HCT116 (cell line): ENCODE results near the gene TTC9. TPM values are rescaled to one million over a fixed set of nuclear protein-coding genes. Genes with fewer than 3 reads are reported as not detected.

Experiments
- ATAC-seq: fragments of 200-7000 bp; cut with Tn5 transposase; 2 replicates; pipeline ENCODE4 v1.9.1; 2020; ENCODE audit warnings: mild to moderate bottlenecking, moderate library complexity
- BruUV-seq: library from RNA; stranded (reverse); fragments of 400-500 nt; replicated peaks from 2 replicates; lab custom pipeline; 2021; lab: Mats Ljungman, UMichigan
- CTCF ChIA-PET: fragments of 300-600 bp; sonication (Branson Sonifier 250); formaldehyde crosslinking; loops from one replicate; lab custom pipeline; 2021; ENCODE audit warnings: antibody characterized with exemption; lab: Charles Lee
- POLR2A ChIA-PET: fragments of 300-600, 350-600 bp; sonication (Branson Sonifier 250); formaldehyde crosslinking; loops from one replicate; lab custom pipeline; 2021; ENCODE audit warnings: antibody characterized with exemption; lab: Charles Lee
- RAD21 ChIA-PET, 2 experiments: fragments of 300-600 bp; sonication (Branson Sonifier 250); formaldehyde crosslinking; loops; one replicate each; lab custom pipeline; 2023; ENCODE audit warnings: low total read pairs in 2 of 2; ENCODE audit not compliant: uncharacterized antibody in 2 of 2, unreplicated experiment in 2 of 2, low non-redundant PET in 1 of 2; lab: Charles Lee
- DNase-seq: peaks from one replicate; pipeline ENCODE4 v3.0.0-alpha.2; 2010; ENCODE audit warnings: low read depth, low spot score
- H2AFZ ChIP-seq: fragments of 200-600 bp; shearing (Covaris generic), sonication (generic); 2 replicates; pipeline ENCODE4 v1.6.1; 2017; ENCODE audit warnings: low read depth, mixed run types, mixed read lengths, antibody characterized with exemption, low read length; ENCODE audit not compliant: poor library complexity, severe bottlenecking
- H3K27ac ChIP-seq: 2 replicates; pipeline ENCODE4 v1.5.1; 2012; ENCODE audit warnings: low read depth, low read length
- H3K27me3 ChIP-seq: fragments of 200-600 bp; sonication (generic); 2 replicates; pipeline ENCODE4 v1.6.1; 2016; ENCODE audit warnings: mixed run types, low read length, mixed read lengths; ENCODE audit not compliant: insufficient read depth
- H3K36me3 ChIP-seq, 2 experiments: fragments of 200-500 bp in 1 of 2; fragments of 200-600 bp in 1 of 2; sonication (Bioruptor generic) in 1 of 2; sonication (generic) in 1 of 2; 2 replicates each; pipeline versions ENCODE4 v1.5.1 to v1.6.1; 2014 to 2016; ENCODE audit warnings: low read length in 2 of 2, inconsistent platforms in 1 of 2, mixed read lengths in 1 of 2, mixed run types in 1 of 2; ENCODE audit not compliant: insufficient read depth in 2 of 2, control insufficient read depth in 1 of 2
- H3K4me1 ChIP-seq, 2 experiments: fragments of 200-600 bp in 1 of 2; sonication (generic) in 1 of 2; 2 replicates each; pipeline versions ENCODE4 v1.5.1 to v1.6.1; 2012 to 2017; ENCODE audit warnings: low read length in 2 of 2, inconsistent platforms in 1 of 2, mild to moderate bottlenecking in 1 of 2, mixed read lengths in 1 of 2, mixed run types in 1 of 2, moderate library complexity in 1 of 2; ENCODE audit not compliant: insufficient read depth in 2 of 2, control insufficient read depth in 1 of 2
- H3K4me2 ChIP-seq: fragments of 200-600 bp; sonication (generic); 2 replicates; pipeline ENCODE4 v1.6.1; 2017; ENCODE audit warnings: mixed run types, low read length, mixed read lengths
- H3K4me3 ChIP-seq, 2 experiments: fragments of 200-600 bp in 1 of 2; sonication (generic) in 1 of 2; replicated peaks in 1 of 2; 2 replicates each; pipeline ENCODE4 v1.5.1; 2011 to 2016; ENCODE audit warnings: low read length in 2 of 2, control low read depth in 1 of 2, low read depth in 1 of 2, mild to moderate bottlenecking in 1 of 2, mixed read lengths in 1 of 2, mixed run types in 1 of 2
- H3K79me2 ChIP-seq: fragments of 200-600 bp; sonication (generic); 2 replicates; pipeline ENCODE4 v1.6.1; 2017; ENCODE audit warnings: mild to moderate bottlenecking, mixed run types, low read length, moderate library complexity, mixed read lengths; ENCODE audit not compliant: insufficient read depth
- H3K9ac ChIP-seq: fragments of 200-600 bp; sonication (generic); 2 replicates; pipeline ENCODE4 v1.6.1; 2016; ENCODE audit warnings: low read length, mixed read lengths
- H3K9me2 ChIP-seq: fragments of 200-600 bp; sonication (generic), shearing (Covaris generic); 2 replicates; pipeline ENCODE4 v1.6.1; 2017; ENCODE audit warnings: mixed run types, mild to moderate bottlenecking, moderate library complexity; ENCODE audit not compliant: insufficient read depth
- H3K9me3 ChIP-seq, 2 experiments: fragments of 200-500 bp in 1 of 2; fragments of 200-600 bp in 1 of 2; sonication (Bioruptor generic) in 1 of 2; sonication (generic) in 1 of 2; 2 replicates each; pipeline ENCODE4 v1.6.1; 2014 to 2017; ENCODE audit warnings: low read length in 2 of 2, mixed read lengths in 2 of 2, inconsistent platforms in 1 of 2, low read depth in 1 of 2, mild to moderate bottlenecking in 1 of 2, mixed run types in 1 of 2, moderate library complexity in 1 of 2; ENCODE audit not compliant: control insufficient read depth in 1 of 2, insufficient read depth in 1 of 2
- H4K20me1 ChIP-seq: fragments of 200-600 bp; sonication (generic), shearing (Covaris generic); 2 replicates; pipeline ENCODE4 v1.6.1; 2017; ENCODE audit warnings: mixed run types, mild to moderate bottlenecking, moderate library complexity; ENCODE audit not compliant: insufficient read depth
- ATF3 ChIP-seq: IDR thresholded peaks from 2 replicates; pipeline ENCODE4 v1.6.1; 2012
- CEBPB ChIP-seq: IDR thresholded peaks from 2 replicates; pipeline ENCODE4 v1.6.1; 2012; ENCODE audit warnings: low read depth
- ELF1 ChIP-seq: IDR thresholded peaks from 2 replicates; pipeline ENCODE4 v1.6.1; 2012; ENCODE audit warnings: low read depth, borderline replicate concordance
- EZH2phosphoT487 ChIP-seq: fragments of 200-600 bp; IDR thresholded peaks from 2 replicates; pipeline ENCODE4 v1.6.1; 2018; ENCODE audit warnings: antibody characterized with exemption, borderline replicate concordance
- FOSL1 ChIP-seq: IDR thresholded peaks from 2 replicates; pipeline ENCODE4 v1.6.1; 2012; ENCODE audit warnings: low read depth
- JUND ChIP-seq: IDR thresholded peaks from 2 replicates; pipeline ENCODE4 v1.6.1; 2012
- POLR2AphosphoS5 ChIP-seq: IDR thresholded peaks from 2 replicates; pipeline ENCODE4 v1.6.1; 2011; ENCODE audit warnings: mild to moderate bottlenecking, low read depth, low read length, moderate library complexity
- RAD21 ChIP-seq: IDR thresholded peaks from 2 replicates; pipeline ENCODE4 v1.6.1; 2012; ENCODE audit warnings: low read depth, mild to moderate bottlenecking
- SP1 ChIP-seq: IDR thresholded peaks from 2 replicates; pipeline ENCODE4 v1.6.1; 2012; ENCODE audit warnings: low read depth
- SRF ChIP-seq: IDR thresholded peaks from 2 replicates; pipeline ENCODE4 v1.6.1; 2012; ENCODE audit warnings: low read depth
- YY1 ChIP-seq: IDR thresholded peaks from 2 replicates; pipeline ENCODE4 v1.6.1; 2011; ENCODE audit warnings: low read length, low read depth, moderate library complexity, mild to moderate bottlenecking; ENCODE audit not compliant: insufficient replicate concordance; ENCODE audit errors: extremely low read depth
- ZFX ChIP-seq: fragments of 450-650 bp; IDR thresholded peaks from 2 replicates; pipeline ENCODE4 v1.6.1; 2017
- ZNF274 ChIP-seq: fragments of 200-500 bp; sonication (Bioruptor generic); IDR thresholded peaks from 2 replicates; pipeline ENCODE4 v1.6.1; 2014; ENCODE audit warnings: mild to moderate bottlenecking, low read depth, low read length, inconsistent platforms
- intact Hi-C: fragments of 100-400 bp; cut with micrococcal nuclease; formaldehyde crosslinking; loops from 2 replicates; pipeline ENCODE4 v1.10.0; 2022
- total RNA-seq: library from RNA; stranded (reverse); gene quantifications from one replicate; pipeline ENCODE4 v1.2.1, GENCODE V29; 2021; ENCODE audit not compliant: unreplicated experiment
- TF ChIP-seq, protein P1 (sequence below): IDR thresholded peaks from 2 replicates; pipeline ENCODE4 v1.6.1; 2011; ENCODE audit warnings: mild to moderate bottlenecking, low read length, moderate library complexity; ENCODE audit not compliant: insufficient replicate concordance; ENCODE audit errors: extremely low read depth
- TF ChIP-seq, protein P2 (sequence below), 3 experiments: fragments of 200-600 bp in 1 of 3; sonication (generic) in 1 of 3; IDR thresholded peaks in 2 of 3; conservative IDR thresholded peaks in 1 of 3; 2 replicates each; pipeline ENCODE4 v1.5.1; 2012 to 2017; ENCODE audit warnings: low read depth in 2 of 3, low read length in 2 of 3, antibody characterized with exemption in 1 of 3, borderline replicate concordance in 1 of 3, control low read depth in 1 of 3, mild to moderate bottlenecking in 1 of 3, mixed read lengths in 1 of 3, mixed run types in 1 of 3, moderate library complexity in 1 of 3; ENCODE audit not compliant: insufficient read depth in 1 of 3

Gene TTC9
- total RNA-seq, 1 experiment from 2014 or later, result 2.4 TPM

GRCh38 chr14:70685474-70686197, 43.9 kb downstream of the TTC9 start:
- POLR2A ChIA-PET, result no interaction called here

More at GRCh38 chr14:70685474-70686197, 43.9 kb downstream of the TTC9 start:
- Histone ChIP-seq H3K79me2 (no peaks in the 10 kb centered on the region), H3K4me3 (no peak overlapping the region), H3K27me3 (no peaks in the 10 kb centered on the region), H3K9me3 (no peaks in the 10 kb centered on the region), H3K4me1 (0 out of 4 replicates have a peak, but pooled peaks cover 0 to 3% of the 10 kb centered on the region in 2 experiments), H3K4me2 (no peak overlapping the region), H3K36me3 (no peaks in the 10 kb centered on the region), H3K9me2 (no peaks in the 10 kb centered on the region), H3K9ac (no peak overlapping the region), H2AFZ (no peak overlapping the region), H4K20me1 (no peaks in the 10 kb centered on the region), H3K27ac (no peak overlapping the region)
- DNase-seq (no peak), ATAC-seq (no peak)
- TF ChIP-seq SRF (no peak), ZNF274 (no peak), POLR2AphosphoS5 (no peak), ATF3 (no peak), CEBPB (no peak), ZFX (no peak), JUND (no peak), YY1 (no peak), FOSL1 (no peak), SP1 (no peak), RAD21 (no peak), ELF1 (no peak), EZH2phosphoT487 (no peak)
- TF ChIP-seq, protein P1, sequence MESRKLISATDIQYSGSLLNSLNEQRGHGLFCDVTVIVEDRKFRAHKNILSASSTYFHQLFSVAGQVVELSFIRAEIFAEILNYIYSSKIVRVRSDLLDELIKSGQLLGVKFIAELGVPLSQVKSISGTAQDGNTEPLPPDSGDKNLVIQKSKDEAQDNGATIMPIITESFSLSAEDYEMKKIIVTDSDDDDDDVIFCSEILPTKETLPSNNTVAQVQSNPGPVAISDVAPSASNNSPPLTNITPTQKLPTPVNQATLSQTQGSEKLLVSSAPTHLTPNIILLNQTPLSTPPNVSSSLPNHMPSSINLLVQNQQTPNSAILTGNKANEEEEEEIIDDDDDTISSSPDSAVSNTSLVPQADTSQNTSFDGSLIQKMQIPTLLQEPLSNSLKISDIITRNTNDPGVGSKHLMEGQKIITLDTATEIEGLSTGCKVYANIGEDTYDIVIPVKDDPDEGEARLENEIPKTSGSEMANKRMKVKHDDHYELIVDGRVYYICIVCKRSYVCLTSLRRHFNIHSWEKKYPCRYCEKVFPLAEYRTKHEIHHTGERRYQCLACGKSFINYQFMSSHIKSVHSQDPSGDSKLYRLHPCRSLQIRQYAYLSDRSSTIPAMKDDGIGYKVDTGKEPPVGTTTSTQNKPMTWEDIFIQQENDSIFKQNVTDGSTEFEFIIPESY, result no peak
- TF ChIP-seq, protein P2, sequence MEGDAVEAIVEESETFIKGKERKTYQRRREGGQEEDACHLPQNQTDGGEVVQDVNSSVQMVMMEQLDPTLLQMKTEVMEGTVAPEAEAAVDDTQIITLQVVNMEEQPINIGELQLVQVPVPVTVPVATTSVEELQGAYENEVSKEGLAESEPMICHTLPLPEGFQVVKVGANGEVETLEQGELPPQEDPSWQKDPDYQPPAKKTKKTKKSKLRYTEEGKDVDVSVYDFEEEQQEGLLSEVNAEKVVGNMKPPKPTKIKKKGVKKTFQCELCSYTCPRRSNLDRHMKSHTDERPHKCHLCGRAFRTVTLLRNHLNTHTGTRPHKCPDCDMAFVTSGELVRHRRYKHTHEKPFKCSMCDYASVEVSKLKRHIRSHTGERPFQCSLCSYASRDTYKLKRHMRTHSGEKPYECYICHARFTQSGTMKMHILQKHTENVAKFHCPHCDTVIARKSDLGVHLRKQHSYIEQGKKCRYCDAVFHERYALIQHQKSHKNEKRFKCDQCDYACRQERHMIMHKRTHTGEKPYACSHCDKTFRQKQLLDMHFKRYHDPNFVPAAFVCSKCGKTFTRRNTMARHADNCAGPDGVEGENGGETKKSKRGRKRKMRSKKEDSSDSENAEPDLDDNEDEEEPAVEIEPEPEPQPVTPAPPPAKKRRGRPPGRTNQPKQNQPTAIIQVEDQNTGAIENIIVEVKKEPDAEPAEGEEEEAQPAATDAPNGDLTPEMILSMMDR (IDR thresholded peaks at IDR 0.05 in 2 of 3, conservative IDR thresholded peaks at IDR 0.05 in 1 of 3; ENCODE audit: borderline replicate concordance in 1 of 3, insufficient read depth in 1 of 3, low read depth in 2 of 3, low read length in 2 of 3), result no peak
- no TSS peak for BruUV-seq
- intact Hi-C loops, result no loop called here
- ChIA-PET RAD21 (no interaction called here), CTCF (no interaction called here)
